IPS DF 19.7 (cell line): ENCODE results near the gene EN1.

Experiments used
- DNase-seq: peaks from one replicate; pipeline ENCODE4 v3.0.0-alpha.2; 2013; ENCODE audit warnings: low read depth, low spot score

Gene EN1

GRCh38 chr2:118822572-118822971 is 24.9 kb downstream of the EN1 start:
- DNase-seq: no peak

GRCh38 chr2:118822015-118822414 is 25.4 kb downstream of the EN1 start:
- no peak for DNase-seq

DNA sequence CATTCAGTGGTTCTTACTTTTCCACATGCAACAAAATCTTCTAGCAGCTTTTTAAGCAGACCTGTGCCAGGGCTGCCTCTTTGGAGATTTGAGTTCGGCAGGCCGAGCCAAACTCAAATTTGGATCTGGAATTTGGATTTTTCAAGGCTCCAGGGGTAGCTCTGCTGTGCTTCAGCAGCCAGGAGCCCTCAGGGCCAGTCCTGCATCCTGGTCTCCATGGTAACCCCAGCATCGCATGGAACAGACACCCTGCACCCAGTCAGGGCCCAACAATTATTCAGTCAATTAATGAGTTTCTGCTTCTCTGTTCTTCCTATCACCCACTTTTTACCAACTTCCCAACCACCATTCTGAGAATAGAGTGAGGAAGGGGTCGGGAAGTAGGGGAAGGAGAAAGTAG is 30.0 kb downstream of the EN1 start:
- no peak for DNase-seq

- no peak for DNase-seq
Observed at GRCh38 chr2:118816669-118817068, 30.8 kb downstream of the EN1 start.

- no peak for DNase-seq
Observed at GRCh38 chr2:118815731-118816130, 31.7 kb downstream of the EN1 start.

- DNase-seq: no peak
Observed at GRCh38 chr2:118815314-118815713, 32.1 kb downstream of the EN1 start.

GRCh38 chr2:118814368-118814767 is 33.1 kb downstream of the EN1 start:
- DNase-seq: no peak

DNA sequence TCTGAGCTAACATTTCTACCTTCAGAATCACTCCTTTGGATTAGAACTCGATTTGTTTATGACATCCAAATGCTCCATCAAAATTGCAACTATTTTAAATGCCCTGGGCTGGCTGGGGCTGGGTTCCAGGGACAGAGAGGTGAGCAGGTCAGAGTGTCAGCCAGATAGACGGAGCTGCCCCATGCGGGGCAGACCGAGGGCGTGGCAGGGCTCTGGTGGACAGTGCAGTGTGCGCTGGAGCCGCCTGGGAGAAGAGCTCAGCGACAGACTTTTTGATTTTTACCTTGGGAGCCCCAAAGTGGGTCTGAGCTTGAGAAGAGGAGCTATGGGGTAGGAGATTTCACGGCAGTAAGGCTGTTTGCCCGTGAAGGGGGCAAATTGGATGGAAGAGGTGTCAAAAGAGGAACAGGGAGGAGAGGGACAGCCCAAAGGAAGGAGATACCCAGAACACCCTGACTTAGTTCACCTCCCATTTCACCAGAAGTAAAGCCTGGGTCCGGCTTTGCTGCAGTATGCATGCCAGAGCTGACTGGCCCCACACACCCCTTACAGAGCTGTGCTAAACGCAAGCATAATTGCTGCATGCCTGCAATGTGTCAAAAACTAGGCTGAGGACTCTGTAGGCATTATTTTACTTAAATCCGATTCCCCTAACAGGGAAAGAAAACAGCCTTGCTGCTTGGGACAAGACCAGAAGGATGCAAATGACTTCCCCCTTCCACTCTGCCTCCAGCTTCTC is 33.7 kb downstream of the EN1 start:
- DNase-seq: no peak

DNA sequence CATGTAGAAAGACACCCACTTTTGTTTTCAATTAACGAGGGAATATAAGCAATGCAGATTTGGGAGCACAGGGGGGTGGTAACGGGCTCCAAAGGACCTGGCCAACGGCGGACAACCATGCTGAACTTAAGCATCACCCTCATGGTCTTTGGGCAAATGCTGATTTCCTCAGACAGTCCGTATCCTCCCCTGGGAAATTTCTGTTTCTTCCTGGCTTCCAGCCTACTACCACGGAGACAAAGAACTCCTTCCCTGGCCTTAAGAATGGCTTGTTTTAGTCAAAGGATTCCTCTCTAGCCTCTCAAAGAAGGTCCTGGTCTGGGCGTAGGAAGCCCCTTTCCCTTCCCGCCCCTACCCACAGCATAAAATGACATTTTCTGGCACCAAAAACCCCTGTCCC is 34.3 kb downstream of the EN1 start:
- DNase-seq: no peak

DNA sequence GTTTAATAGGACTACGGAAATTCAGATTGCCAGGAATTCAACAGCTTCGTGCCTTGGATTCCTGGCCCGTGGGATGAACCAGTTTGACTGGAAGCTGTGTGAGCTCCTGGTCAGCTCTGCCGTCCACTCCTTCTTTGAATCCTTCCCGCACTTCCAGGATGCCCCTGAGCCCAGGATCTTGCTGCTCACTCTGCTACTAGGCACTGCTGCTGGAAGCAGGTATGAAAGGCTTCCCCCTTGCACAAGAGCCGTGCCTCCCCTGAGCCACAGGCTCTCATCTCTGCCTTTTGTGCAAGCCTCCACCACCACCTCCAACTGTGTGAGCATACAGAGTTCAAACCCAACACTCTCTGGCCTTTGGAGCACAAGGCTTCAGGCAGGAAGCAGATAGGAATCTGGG is 34.9 kb downstream of the EN1 start:
- DNase-seq: no peak

DNA sequence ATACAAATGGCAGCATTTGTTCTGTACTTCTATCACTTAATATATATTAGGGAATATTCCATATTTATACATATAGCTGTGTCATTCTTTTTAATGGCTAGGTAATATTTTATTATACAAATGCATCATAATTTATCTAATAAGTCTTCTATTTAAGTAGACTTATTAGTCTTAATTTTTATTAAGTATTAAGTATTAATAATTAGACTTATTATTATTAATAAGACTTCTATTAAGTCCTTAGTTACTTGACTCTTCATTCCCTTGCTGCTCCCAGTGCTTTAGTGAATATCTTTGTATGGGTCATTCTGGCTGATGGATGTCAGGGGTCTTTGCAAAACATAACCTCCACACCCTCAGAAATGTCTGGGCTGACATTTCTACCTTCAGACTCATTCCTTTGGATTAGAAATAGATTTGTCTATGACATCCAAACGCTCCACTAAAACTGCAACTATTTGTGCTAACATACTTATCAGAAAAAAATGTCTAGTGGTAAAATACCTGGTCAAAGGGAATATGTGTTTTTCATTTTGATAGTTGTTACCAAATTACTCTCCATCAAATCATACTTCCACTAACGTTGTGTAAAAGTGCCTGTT is 35.8 kb downstream of the EN1 start:
- no peak for DNase-seq

DNA sequence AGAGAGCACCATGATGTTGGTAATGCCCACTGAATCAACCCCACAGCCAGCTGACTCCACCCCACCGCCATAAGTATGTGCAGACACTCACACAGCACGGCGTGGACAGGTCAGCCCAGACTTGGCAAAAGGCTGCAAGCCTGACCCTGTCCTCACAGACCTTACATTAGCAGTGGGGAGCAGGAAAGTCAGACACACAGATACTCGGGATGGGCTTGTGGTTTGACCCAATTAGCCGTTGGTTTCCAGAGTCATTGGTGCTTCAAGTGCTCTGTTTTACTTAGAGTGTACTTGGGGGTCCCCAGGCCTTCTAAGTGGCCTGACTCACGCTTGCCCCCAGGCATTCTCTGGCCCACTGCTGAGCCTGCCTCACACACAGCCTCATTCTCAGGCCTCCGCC is 36.7 kb downstream of the EN1 start:
- no peak for DNase-seq

GRCh38 chr2:118808429-118808809 is 39.0 kb downstream of the EN1 start:
- DNase-seq: no peak

- DNase-seq: no peak
Observed at GRCh38 chr2:118807668-118808428, 39.6 kb downstream of the EN1 start.

- DNase-seq: no peak
Observed at GRCh38 chr2:118806797-118807667, 40.4 kb downstream of the EN1 start.

- DNase-seq: no peak
Observed at GRCh38 chr2:118805064-118805690, 42.3 kb downstream of the EN1 start.

- no peak for DNase-seq
Observed at GRCh38 chr2:118803012-118803411, 44.4 kb downstream of the EN1 start.

- DNase-seq: no peak
Observed at GRCh38 chr2:118801151-118801550, 46.3 kb downstream of the EN1 start.

DNA sequence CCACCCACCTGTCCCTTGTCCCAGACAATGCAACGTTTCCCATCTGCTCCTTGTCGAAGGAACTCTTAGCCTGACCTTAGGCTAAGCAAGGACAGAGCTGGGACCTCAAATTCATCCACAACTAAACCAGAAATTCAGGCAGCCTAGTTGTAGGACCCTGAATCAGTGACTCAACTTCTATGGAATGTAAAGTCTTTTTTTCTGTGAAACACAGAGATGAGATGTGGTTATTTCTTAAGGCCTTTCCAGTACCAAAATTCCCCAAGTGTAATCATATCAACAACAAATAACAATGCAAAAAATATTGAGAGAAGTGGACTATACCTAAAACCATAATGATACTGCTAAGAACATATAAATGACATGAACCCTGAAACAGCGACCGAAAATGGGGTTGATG is 46.7 kb downstream of the EN1 start:
- no peak for DNase-seq

- no peak for DNase-seq
Observed at GRCh38 chr2:118794546-118794945, 52.9 kb downstream of the EN1 start.
